ENCODE measurements around the gene TMEM244.

- TF ChIP-seq, protein P1, sequence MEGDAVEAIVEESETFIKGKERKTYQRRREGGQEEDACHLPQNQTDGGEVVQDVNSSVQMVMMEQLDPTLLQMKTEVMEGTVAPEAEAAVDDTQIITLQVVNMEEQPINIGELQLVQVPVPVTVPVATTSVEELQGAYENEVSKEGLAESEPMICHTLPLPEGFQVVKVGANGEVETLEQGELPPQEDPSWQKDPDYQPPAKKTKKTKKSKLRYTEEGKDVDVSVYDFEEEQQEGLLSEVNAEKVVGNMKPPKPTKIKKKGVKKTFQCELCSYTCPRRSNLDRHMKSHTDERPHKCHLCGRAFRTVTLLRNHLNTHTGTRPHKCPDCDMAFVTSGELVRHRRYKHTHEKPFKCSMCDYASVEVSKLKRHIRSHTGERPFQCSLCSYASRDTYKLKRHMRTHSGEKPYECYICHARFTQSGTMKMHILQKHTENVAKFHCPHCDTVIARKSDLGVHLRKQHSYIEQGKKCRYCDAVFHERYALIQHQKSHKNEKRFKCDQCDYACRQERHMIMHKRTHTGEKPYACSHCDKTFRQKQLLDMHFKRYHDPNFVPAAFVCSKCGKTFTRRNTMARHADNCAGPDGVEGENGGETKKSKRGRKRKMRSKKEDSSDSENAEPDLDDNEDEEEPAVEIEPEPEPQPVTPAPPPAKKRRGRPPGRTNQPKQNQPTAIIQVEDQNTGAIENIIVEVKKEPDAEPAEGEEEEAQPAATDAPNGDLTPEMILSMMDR (conservative IDR thresholded peaks at IDR 0.05 in 1 of 2, IDR thresholded peaks at IDR 0.05 in 1 of 2; ENCODE audit: extremely low read depth in 1 of 2, insufficient read depth in 1 of 2, low read depth in 1 of 2, low read length in 2 of 2): no peak
- TF ChIP-seq EZH2 (IDR thresholded peaks at IDR 0.05; ENCODE audit: borderline replicate concordance, low read length): no peak
Observed at GRCh38 chr6:129866688-129867087, 5.6 kb upstream of the TMEM244 start.

All from mammary epithelial cell (primary cell).